Karpas-422 (cell line): ENCODE data around the gene TYMP. TPM values are rescaled to one million over a fixed set of nuclear protein-coding genes. Genes with fewer than 3 reads are reported as not detected.
"Not testable (repeated sequence)": the region's sequence is repeated elsewhere in the genome, so short reads cannot be mapped to it uniquely, and the experiment has no call there.

ENCODE experiments used
- DNase-seq: peaks from one replicate; pipeline ENCODE4 v3.0.0-alpha.2; 2015
- H2AFZ ChIP-seq: fragments of 200-600 bp; sonication (generic); 2 replicates; pipeline ENCODE4 v1.6.1; 2014; ENCODE audit warnings: antibody characterized with exemption, low read length, mixed read lengths
- H3K27ac ChIP-seq: fragments of 200-600 bp; sonication (generic); 2 replicates; pipeline ENCODE4 v1.5.1; 2014; ENCODE audit warnings: mild to moderate bottlenecking, low read length, moderate library complexity
- H3K27me3 ChIP-seq: fragments of 200-600 bp; sonication (generic); 2 replicates; pipeline ENCODE4 v1.6.1; 2014; ENCODE audit warnings: low read length, mixed read lengths
- H3K36me3 ChIP-seq: fragments of 200-600 bp; sonication (generic); 2 replicates; pipeline ENCODE4 v1.6.1; 2014; ENCODE audit warnings: low read length, mixed read lengths; ENCODE audit not compliant: insufficient read depth
- H3K4me1 ChIP-seq: fragments of 200-600 bp; sonication (generic); 2 replicates; pipeline ENCODE4 v1.6.1; 2014; ENCODE audit warnings: mild to moderate bottlenecking, low read length, mixed read lengths
- H3K4me2 ChIP-seq: fragments of 200-600 bp; sonication (generic); 2 replicates; pipeline ENCODE4 v1.6.1; 2014; ENCODE audit warnings: low read length, low read depth, mild to moderate bottlenecking; ENCODE audit not compliant: poor library complexity, severe bottlenecking
- H3K4me3 ChIP-seq: fragments of 200-600 bp; sonication (generic); 2 replicates; pipeline ENCODE4 v1.5.1; 2014; ENCODE audit warnings: mild to moderate bottlenecking, antibody characterized with exemption, low read length, mixed read lengths
- H3K79me2 ChIP-seq: fragments of 200-600 bp; sonication (generic); 2 replicates; pipeline ENCODE4 v1.6.1; 2014; ENCODE audit warnings: mild to moderate bottlenecking, low read length, mixed read lengths
- H3K9ac ChIP-seq: fragments of 200-600 bp; sonication (generic); 2 replicates; pipeline ENCODE4 v1.6.0; 2014; ENCODE audit warnings: low read length
- H3K9me2 ChIP-seq: fragments of 200-600 bp; sonication (generic), shearing (Covaris generic); replicated peaks from 2 replicates; pipeline ENCODE4 v1.6.0; 2014; ENCODE audit warnings: mild to moderate bottlenecking, low read length, moderate library complexity; ENCODE audit not compliant: insufficient read depth
- H3K9me3 ChIP-seq: fragments of 300-700, 200-600 bp; sonication (generic); 2 replicates; pipeline ENCODE4 v1.6.1; 2014; ENCODE audit warnings: low read length, mixed read lengths
- H4K20me1 ChIP-seq: fragments of 200-600 bp; sonication (generic); 2 replicates; pipeline ENCODE4 v1.6.1; 2014; ENCODE audit warnings: mild to moderate bottlenecking, antibody characterized with exemption, low read length, low read depth; ENCODE audit not compliant: insufficient read depth
- total RNA-seq: library from RNA; depleted of rRNA; stranded (reverse); fragments of >200 nt; shearing (Covaris generic); gene quantifications from 2 replicates; pipeline ENCODE4 v1.2.3, GENCODE V29; 2014; ENCODE audit warnings: low replicate concordance

TYMP gene
- total RNA-seq, 1 experiment from 2014 or later, result 1.8 TPM

DNA sequence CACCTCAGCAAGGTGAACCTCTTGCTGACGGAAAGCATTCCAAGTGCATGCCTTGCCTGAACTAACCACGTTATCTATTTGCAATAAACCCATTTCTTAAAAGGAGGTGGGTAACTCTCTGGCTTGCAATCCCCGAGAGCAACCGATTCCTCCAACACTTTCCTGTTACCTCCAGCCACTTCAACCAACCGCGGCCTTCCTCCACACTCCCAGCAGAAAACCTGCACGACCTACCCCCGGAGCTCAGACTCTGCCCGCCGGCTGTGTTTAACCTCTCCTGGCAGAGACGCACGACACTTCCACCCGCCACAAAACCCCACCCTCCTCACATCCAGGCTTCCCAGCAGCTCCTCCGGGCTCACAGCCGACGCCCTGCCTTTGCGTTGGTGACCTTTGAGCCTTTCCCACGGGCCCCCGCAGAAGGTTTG is 5.1 kb downstream of the TYMP start:
- Histone ChIP-seq H3K79me2 (peaks cover 22% of the 10 kb centered on the region), H3K9ac (peak overlapping the region; percentile 85), H3K4me1 (peaks cover 29% of the 10 kb centered on the region), H3K27ac (peak overlapping the region; percentile 87; the same call in 1 of the 2 replicates), H3K36me3 (no peaks in the 10 kb centered on the region), H3K4me2 (peak overlapping the region; percentile 98), H3K9me3 (no peaks in the 10 kb centered on the region), H3K27me3 (no peaks in the 10 kb centered on the region), H3K4me3 (peak overlapping the region; percentile 98), H4K20me1 (peaks cover 14% of the 10 kb centered on the region), H2AFZ (no peak overlapping the region), H3K9me2 (no peaks in the 10 kb centered on the region)
- no peak for DNase-seq

DNA sequence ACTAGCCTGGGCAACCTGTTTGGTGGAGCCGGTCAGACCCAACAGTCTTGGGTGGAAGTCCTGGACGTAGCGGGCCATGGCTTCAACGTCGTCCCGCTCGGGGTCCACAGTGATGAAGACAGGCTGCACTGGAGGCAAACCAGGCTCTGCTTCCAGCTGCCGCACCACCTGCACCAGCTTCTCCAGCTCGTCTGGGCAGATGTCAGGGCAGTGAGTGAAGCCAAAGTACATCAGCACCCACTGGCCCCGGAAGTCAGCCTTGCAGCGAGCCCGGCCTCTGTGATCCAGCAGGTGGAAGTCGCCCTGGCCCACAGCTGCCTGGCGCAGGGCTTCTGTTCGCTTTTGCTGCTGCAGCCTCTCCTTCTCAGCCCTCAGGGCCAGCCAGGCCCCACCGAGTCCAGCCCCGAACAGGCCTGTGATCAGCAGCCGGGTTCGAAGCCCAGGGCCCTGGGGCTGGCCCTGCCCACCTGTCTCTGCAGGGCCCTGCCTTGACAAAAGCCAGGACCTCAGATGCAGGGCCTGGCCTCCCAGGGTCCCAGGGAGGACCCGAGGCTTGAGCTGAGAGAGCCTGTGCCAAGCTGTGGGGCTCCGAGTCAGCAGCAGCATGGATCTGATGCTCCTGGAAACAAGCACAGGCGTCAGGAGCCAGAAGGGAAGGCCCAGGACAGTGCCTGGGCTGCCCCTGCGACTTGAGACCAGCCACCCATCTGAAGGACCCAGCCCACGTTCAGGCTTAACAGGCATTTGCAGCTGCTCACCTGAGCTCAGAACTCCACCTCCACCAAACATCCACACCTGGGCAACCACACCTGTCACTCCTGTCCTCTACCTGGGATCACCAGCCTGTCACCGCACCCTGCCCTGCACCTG is 5.8 kb downstream of the TYMP start:
- no peaks in the 10 kb centered on the region for H3K9me3 ChIP-seq
- H3K4me3 ChIP-seq, result peak overlapping the region; percentile 98
- no peaks in the 10 kb centered on the region for H3K9me2 ChIP-seq
- H3K27me3 ChIP-seq, result no peaks in the 10 kb centered on the region
- H3K27ac ChIP-seq, result no peak overlapping the region
- H3K79me2 ChIP-seq, result peaks cover 22% of the 10 kb centered on the region
- H3K4me2 ChIP-seq, result peak overlapping the region; percentile 98
- peaks cover 29% of the 10 kb centered on the region for H3K4me1 ChIP-seq
- H2AFZ ChIP-seq, result no peak overlapping the region
- H4K20me1 ChIP-seq, result peaks cover 14% of the 10 kb centered on the region
- 0 out of 2 replicates have a peak, but pooled peaks cover 3% of the 10 kb centered on the region for H3K36me3 ChIP-seq
- DNase-seq, result peak; percentile 52
- H3K9ac ChIP-seq, result peak overlapping the region; percentile 85

DNA sequence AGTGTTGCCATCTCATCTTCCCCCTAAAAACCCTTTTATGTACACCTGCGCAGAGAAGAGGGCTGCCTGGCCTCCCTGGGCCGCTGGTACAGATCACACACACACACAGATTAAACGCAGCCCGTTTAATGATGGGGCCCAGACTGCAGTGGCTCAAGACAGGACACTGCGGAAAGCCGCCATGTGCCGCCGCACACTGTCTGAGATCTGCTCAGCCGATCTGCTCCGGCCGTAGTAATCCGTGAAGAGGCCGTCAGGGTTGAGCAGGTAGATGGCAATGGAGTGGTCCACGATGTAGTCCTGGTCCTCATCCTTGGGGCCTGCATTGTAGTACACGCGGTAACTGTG is 6.4 kb downstream of the TYMP start:
- Histone ChIP-seq H3K36me3 (0 out of 2 replicates have a peak, but pooled peaks cover 3% of the 10 kb centered on the region), H3K9me2 (no peaks in the 10 kb centered on the region), H3K27me3 (no peaks in the 10 kb centered on the region), H3K27ac (no peak overlapping the region), H3K4me3 (no peak overlapping the region), H2AFZ (no peak overlapping the region), H3K4me2 (peak overlapping the region; percentile 98), H3K79me2 (peaks cover 22% of the 10 kb centered on the region), H3K9ac (no peak overlapping the region), H3K4me1 (peaks cover 29% of the 10 kb centered on the region), H3K9me3 (no peaks in the 10 kb centered on the region), H4K20me1 (peaks cover 14% of the 10 kb centered on the region)
- DNase-seq, result no peak

DNA sequence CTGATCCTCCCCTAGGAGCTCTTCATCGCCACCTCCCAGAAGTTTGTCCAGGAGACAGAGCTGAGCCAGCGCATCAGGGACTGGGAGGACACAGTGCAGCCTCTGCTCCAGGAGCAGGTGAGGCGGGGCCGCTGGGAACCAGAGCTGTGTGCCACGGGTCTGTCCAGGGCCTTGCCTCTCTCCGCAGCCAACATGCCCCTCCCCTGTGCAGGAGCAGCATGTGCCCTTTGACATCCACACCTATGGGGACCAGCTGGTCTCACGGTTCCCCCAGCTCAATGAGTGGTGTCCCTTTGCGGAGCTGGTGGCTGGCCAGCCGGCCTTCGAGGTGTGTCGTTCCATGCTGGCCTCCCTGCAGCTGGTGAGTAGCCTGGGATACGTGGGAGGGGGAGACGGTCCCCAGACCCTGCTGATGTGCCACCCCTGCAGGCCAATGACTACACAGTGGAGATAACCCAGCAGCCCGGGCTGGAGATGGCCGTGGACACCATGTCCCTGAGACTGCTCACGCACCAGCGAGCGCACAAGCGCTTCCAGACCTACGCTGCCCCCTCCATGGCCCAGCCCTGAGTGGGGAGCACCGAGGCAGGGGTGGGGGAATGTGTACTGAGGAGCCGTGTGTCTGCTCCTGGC is 6.9 kb downstream of the TYMP start:
- H3K4me1 ChIP-seq, result peaks cover 29% of the 10 kb centered on the region
- no peak overlapping the region for H3K27ac ChIP-seq
- H2AFZ ChIP-seq, result no peak overlapping the region
- no peaks in the 10 kb centered on the region for H3K9me2 ChIP-seq
- peaks cover 14% of the 10 kb centered on the region for H4K20me1 ChIP-seq
- no peaks in the 10 kb centered on the region for H3K9me3 ChIP-seq
- H3K4me2 ChIP-seq, result no peak overlapping the region
- H3K79me2 ChIP-seq, result peaks cover 22% of the 10 kb centered on the region
- 0 out of 2 replicates have a peak, but pooled peaks cover 3% of the 10 kb centered on the region for H3K36me3 ChIP-seq
- H3K4me3 ChIP-seq, result no peak overlapping the region
- peak; percentile 42 for DNase-seq
- no peak overlapping the region for H3K9ac ChIP-seq
- H3K27me3 ChIP-seq, result no peaks in the 10 kb centered on the region

DNA sequence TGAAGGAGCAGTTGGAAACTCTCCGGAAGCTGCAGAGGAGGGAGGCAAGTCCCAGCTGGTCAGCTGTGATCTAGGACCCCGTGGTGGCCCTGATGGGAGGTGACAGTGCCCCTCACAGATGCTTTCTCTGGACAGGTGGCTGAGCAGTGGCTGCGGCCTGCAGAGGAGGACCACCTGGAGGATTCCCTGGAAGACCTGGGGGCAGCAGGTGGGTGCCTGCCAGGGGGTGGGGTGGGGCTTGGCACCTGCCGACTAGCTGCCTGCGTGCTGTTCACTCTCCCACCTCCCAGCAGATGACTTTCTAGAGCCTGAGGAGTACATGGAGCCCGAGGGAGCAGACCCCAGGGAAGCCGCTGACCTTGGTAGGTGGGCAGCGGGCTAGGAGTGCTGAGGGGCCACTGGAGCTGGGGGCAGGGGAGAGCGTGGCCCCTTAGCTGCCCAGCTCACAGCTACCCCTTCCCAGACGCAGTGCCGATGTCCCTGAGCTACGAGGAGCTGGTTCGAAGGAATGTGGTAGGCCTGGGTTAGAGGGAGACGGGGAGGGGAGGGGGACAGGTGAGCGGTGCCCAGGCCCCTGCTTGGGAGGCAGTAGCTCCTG is 7.5 kb downstream of the TYMP start:
- no peak overlapping the region for H2AFZ ChIP-seq
- no peak for DNase-seq
- H3K4me3 ChIP-seq, result no peak overlapping the region
- no peak overlapping the region for H3K9ac ChIP-seq
- peaks cover 22% of the 10 kb centered on the region for H3K79me2 ChIP-seq
- H3K4me2 ChIP-seq, result no peak overlapping the region
- no peaks in the 10 kb centered on the region for H3K9me3 ChIP-seq
- no peaks in the 10 kb centered on the region for H3K27me3 ChIP-seq
- H3K27ac ChIP-seq, result no peak overlapping the region
- peaks cover 14% of the 10 kb centered on the region for H4K20me1 ChIP-seq
- no peaks in the 10 kb centered on the region for H3K9me2 ChIP-seq
- H3K4me1 ChIP-seq, result peaks cover 25% of the 10 kb centered on the region
- H3K36me3 ChIP-seq, result 0 out of 2 replicates have a peak, but pooled peaks cover 3% of the 10 kb centered on the region

DNA sequence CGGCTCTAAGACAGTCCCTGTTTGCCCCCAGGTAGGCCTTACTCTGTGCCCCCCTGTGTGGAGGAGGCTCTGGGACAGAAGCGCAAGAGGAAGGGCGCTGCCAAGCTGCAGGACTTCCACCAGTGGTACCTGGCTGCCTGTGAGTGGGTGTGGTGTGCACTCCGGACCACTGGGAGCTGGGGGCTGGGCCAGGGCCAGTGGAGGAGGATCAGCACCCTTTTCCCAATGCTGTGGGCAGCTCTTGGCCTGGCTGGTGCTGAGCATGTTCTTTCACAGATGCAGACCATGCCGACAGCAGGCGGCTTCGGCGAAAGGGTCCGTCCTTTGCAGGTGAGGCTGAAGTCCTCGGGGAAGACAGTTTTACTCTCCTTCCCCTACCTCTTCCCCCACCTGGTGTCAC is 8.1 kb downstream of the TYMP start:
- Histone ChIP-seq H3K27me3 (no peaks in the 10 kb centered on the region), H4K20me1 (peaks cover 14% of the 10 kb centered on the region), H3K4me3 (no peak overlapping the region), H3K4me1 (peaks cover 19% of the 10 kb centered on the region), H3K79me2 (peaks cover 23% of the 10 kb centered on the region), H3K9me3 (no peaks in the 10 kb centered on the region), H3K9me2 (no peaks in the 10 kb centered on the region), H3K36me3 (0 out of 2 replicates have a peak, but pooled peaks cover 3% of the 10 kb centered on the region), H3K27ac (no peak overlapping the region), H2AFZ (no peak overlapping the region), H3K4me2 (no peak overlapping the region), H3K9ac (no peak overlapping the region)
- DNase-seq, result no peak

DNA sequence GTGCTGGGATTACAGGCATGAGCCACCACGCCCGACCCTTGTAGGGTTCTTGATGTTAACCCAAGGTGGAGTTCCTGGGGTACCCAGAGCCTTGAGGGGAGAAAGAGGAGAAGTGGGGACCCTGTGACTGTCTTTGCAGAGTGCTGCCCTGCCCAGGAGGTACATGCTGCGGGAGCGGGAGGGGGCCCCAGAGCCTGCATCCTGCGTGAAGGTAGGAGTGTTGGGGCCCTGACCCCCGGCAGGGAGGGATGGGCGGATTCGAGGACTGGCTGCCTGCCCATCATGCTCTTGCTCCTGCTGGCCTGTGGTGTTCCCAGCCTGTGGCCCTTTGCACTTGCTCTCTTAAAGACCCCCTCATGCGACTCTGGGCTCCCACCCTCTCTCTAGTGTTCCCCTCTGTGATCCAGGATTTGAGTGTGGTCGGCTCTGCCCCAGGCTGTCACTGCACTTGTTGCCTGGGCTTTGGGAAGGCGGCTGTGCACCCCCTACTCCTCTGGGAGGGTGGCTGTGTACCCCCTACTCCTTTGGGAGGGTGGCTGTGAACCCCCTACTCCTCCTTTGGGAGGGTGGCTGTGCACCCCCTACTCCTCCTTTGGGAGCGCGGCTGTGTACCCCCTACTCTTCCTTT is 8.9 kb downstream of the TYMP start:
- no peak overlapping the region for H3K27ac ChIP-seq
- no peak overlapping the region for H3K4me3 ChIP-seq
- 0 out of 2 replicates have a peak, but pooled peaks cover 3% of the 10 kb centered on the region for H3K36me3 ChIP-seq
- peaks cover 14% of the 10 kb centered on the region for H4K20me1 ChIP-seq
- peaks cover 16% of the 10 kb centered on the region for H3K4me1 ChIP-seq
- peaks cover 30% of the 10 kb centered on the region for H3K79me2 ChIP-seq
- H3K27me3 ChIP-seq, result no peaks in the 10 kb centered on the region
- no peaks in the 10 kb centered on the region for H3K9me3 ChIP-seq
- no peak overlapping the region for H3K4me2 ChIP-seq
- no peak overlapping the region for H2AFZ ChIP-seq
- DNase-seq, result no peak
- no peak overlapping the region for H3K9ac ChIP-seq
- no peaks in the 10 kb centered on the region for H3K9me2 ChIP-seq

DNA sequence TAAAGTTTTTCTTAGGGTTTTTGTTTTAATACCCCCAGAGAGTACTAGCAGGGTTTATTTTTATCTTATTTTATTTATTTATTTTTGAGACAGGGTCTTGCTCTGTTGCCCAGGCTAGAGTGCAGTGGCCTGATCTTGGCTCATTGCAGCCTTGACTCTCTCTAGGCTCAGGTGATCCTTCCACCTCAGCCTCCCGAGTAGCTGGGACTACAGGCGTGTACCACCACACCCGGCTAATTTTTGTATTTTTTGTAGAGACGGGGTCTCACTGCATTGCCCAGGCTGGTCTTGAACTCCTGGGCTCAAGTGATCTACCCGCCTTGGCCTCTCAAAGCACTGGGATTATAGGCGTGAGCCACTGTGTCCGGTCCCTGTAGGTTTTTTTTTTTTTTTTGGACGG is 9.6 kb downstream of the TYMP start:
- peaks cover 33% of the 10 kb centered on the region for H3K79me2 ChIP-seq
- H3K9me3 ChIP-seq, H2AFZ ChIP-seq, H3K9me2 ChIP-seq, H3K36me3 ChIP-seq, DNase-seq, H3K4me2 ChIP-seq, H3K27ac ChIP-seq, H3K27me3 ChIP-seq, H3K9ac ChIP-seq, H3K4me3 ChIP-seq: not testable (repeated sequence)
- peaks cover 16% of the 10 kb centered on the region for H3K4me1 ChIP-seq
- peaks cover 14% of the 10 kb centered on the region for H4K20me1 ChIP-seq
